Type B pancreatic cell (in vitro differentiated cells): Measurements from ENCODE around the gene CAMK1G. TPM values are rescaled to one million over a fixed set of nuclear protein-coding genes. Genes with fewer than 3 reads are reported as not detected.

Source experiments
- DNase-seq: peaks from one replicate; pipeline ENCODE4 v3.0.0; 2021; ENCODE audit warnings: mixed read lengths; ENCODE audit not compliant: unreplicated experiment; ENCODE audit errors: extremely low spot score
- H3K27ac Mint-ChIP-seq: 2 replicates; pipeline ENCODE4 v1.8.0; 2021; ENCODE audit warnings: mild to moderate bottlenecking, mixed read lengths
- H3K27me3 Mint-ChIP-seq: 2 replicates; pipeline ENCODE4 v1.8.0; 2021; ENCODE audit warnings: mixed read lengths
- H3K36me3 Mint-ChIP-seq: 2 replicates; pipeline ENCODE4 v1.8.0; 2021; ENCODE audit warnings: mixed read lengths
- H3K4me1 Mint-ChIP-seq: one replicate; pipeline ENCODE4 v1.8.0; 2021; ENCODE audit warnings: mixed read lengths; ENCODE audit not compliant: unreplicated experiment
- H3K4me3 Mint-ChIP-seq: 2 replicates; pipeline ENCODE4 v1.8.0; 2021; ENCODE audit warnings: mild to moderate bottlenecking, mixed read lengths
- H3K9me3 Mint-ChIP-seq: 2 replicates; pipeline ENCODE4 v1.8.0; 2021; ENCODE audit warnings: mixed read lengths
- CTCF ChIP-seq: fragments of 200-600 bp; sonication (generic); conservative IDR thresholded peaks from 2 replicates; pipeline ENCODE4 v1.5.0; 2021; ENCODE audit warnings: antibody characterized with exemption, mild to moderate bottlenecking
- total RNA-seq: library from RNA; stranded (reverse); gene quantifications from 2 replicates; pipeline ENCODE4 v1.2.1, GENCODE V29; 2021; ENCODE audit warnings: low replicate concordance

CAMK1G gene
- total RNA-seq, 1 donor from 2014 or later: 9.4 TPM

- Mint-ChIP-seq H3K4me1 (peaks cover 37% of the 10 kb centered on the region), H3K27me3 (peaks cover 22% of the 10 kb centered on the region)
- no peak for DNase-seq
Measured at GRCh38 chr1:209652121-209652735, 68.7 kb downstream of the CAMK1G start, which contains the start of gene LAMB3. Gene LAMB3 (minus strand): TSS chr1:209652425. CDS start chr1:209650944, 1,481 bp downstream.

DNA sequence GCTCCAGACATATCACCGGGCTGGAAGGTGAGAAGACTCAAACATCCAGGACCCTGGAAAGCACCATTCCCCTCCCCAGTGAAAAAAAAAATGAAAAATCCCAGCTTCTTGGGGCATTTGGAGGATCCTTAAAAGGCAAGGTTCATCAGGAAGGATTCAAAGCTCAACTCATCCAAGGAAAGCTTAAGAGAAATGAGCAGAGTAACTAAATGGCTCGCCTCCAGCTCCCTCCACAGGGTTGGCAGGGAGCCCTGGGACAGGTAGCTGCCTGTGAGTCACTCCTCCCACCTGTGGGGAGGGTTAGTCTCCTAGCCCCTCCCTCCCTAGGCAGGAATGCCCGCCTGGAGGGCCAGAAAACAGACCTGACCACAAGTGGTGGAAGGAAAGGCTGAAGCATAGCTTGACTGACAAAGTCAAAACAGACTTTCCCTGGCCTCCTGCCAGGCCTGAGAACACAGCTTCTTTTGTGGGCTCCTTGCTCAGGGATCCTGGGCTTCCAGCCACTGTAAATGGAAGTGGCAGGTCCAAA, 69.4 kb downstream of the CAMK1G start:
- H3K9me3 Mint-ChIP-seq: peaks cover 4% of the 10 kb centered on the region
- TF ChIP-seq CTCF: no peak
- H3K4me3 Mint-ChIP-seq: peak overlapping the region; percentile 82
- H3K27me3 Mint-ChIP-seq: peaks cover 23% of the 10 kb centered on the region
- peak overlapping the region; percentile 95 for H3K27ac Mint-ChIP-seq
- H3K4me1 Mint-ChIP-seq: peaks cover 42% of the 10 kb centered on the region
- H3K36me3 Mint-ChIP-seq: no peaks in the 10 kb centered on the region
- peak; percentile 79 for DNase-seq

More at GRCh38 chr1:209652121-209652735, 68.7 kb downstream of the CAMK1G start, which contains the start of gene LAMB3:
- TF ChIP-seq CTCF: no peak
- no peaks in the 10 kb centered on the region for H3K36me3 Mint-ChIP-seq
- H3K4me3 Mint-ChIP-seq: peak within 1 kb of the TSS; percentile 86
- peak within 1 kb of the TSS; percentile 95 for H3K27ac Mint-ChIP-seq
- H3K9me3 Mint-ChIP-seq: peaks cover 4% of the 10 kb centered on the region

- Mint-ChIP-seq H3K27me3 (peaks cover 28% of the 10 kb centered on the region), H3K27ac (peak overlapping the region; percentile 95), H3K4me3 (peak overlapping the region; percentile 68), H3K4me1 (peaks cover 45% of the 10 kb centered on the region), H3K36me3 (no peaks in the 10 kb centered on the region), H3K9me3 (peaks cover 4% of the 10 kb centered on the region)
- no peak for TF ChIP-seq CTCF
- DNase-seq: no peak
Measured at GRCh38 chr1:209653915-209654351, 70.4 kb downstream of the CAMK1G start.

DNA sequence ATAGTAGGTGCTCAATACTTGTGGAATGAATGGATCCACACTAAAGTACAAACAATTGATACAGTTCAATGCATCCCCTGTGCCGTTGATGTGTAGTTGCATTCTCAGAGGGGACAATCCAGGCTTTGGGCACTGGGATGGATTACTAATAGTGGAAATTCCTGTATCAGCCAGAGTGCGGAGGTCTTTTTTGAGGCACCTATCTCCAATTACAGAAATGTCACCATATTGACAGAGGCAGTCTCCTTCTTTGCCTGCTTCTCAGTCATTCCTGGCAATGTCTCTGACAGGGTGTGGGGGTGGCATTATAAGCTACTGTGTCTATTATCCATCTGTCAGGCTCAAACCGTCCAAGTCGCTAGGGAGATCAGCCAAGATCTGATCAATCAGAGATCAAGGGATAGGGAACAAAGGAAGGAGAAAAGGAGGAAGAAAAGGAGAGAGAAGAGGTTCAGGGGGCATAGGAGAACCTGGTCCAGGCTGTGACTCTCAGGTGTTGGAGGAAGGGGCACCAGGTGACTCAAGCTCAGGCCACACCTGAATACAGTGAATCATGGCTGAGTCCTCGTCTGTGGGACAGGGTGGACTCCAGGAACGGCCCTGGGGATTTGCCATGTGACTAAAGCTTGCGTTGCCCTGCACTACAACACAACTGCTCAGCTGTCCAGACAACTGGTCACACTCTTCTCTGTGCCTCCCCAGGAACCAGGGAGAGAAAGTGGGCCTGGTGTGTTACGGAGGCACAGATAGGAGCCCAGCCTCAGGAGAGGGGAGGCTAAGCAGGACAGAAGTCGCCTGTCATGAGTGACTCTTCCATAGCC, 72.1 kb downstream of the CAMK1G start:
- no peak overlapping the region for H3K27ac Mint-ChIP-seq
- no peak for TF ChIP-seq CTCF
- no peak for DNase-seq
- H3K27me3 Mint-ChIP-seq: peaks cover 29% of the 10 kb centered on the region
- peaks cover 4% of the 10 kb centered on the region for H3K9me3 Mint-ChIP-seq
- no peak overlapping the region for H3K4me3 Mint-ChIP-seq
- peaks cover 50% of the 10 kb centered on the region for H3K4me1 Mint-ChIP-seq
- no peaks in the 10 kb centered on the region for H3K36me3 Mint-ChIP-seq

DNA sequence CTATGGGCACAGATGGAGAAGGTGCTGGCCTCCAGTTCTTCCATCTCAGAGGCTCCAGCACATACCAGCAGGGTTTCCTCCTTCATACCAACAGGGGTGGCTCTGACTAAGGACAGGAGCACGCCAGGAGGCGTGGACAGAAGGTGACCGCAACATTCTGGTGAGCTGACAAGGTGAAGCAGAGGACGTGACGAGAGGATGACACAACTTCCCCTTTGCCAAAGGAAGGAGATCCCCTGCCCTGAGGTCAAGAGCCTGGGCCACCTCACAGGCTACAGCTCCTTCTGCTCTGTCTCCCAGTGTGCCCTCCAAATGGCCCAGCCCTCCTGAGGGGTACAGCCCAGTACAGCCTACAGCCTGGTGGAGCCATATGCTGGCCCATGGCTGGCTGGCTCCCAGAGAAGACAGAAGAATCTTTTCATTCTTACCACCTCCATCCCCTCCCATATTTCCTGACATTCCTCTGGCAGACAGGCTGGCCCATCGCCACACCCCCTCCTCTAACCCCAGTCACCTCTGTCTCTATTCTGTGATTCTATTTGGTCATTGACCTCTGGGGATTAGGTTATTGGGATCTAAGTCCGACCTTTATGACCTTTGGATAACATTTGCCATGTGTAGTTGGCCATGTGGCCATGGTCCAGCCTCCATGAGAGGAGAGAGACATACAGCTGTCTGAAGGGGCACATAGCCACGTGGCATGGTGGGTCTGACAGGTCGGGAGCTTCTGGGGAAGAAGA, 73.8 kb downstream of the CAMK1G start:
- H3K4me1 Mint-ChIP-seq: peaks cover 45% of the 10 kb centered on the region
- H3K9me3 Mint-ChIP-seq: no peaks in the 10 kb centered on the region
- DNase-seq: no peak
- H3K36me3 Mint-ChIP-seq: no peaks in the 10 kb centered on the region
- no peak overlapping the region for H3K27ac Mint-ChIP-seq
- no peak overlapping the region for H3K4me3 Mint-ChIP-seq
- peaks cover 29% of the 10 kb centered on the region for H3K27me3 Mint-ChIP-seq
- TF ChIP-seq CTCF: no peak
